Activated T-helper 1 cell treated with anti-CD3 and anti-CD28 coated beads, Interleukin-12 subunit alpha, Interleukin-12 subunit beta, Interleukin-2, Interleukin-4 antibody, amounts not matched to agents 30 ng/mL and 10 ng/mL and 1 ng/mL, durations not matched to agents 14 hours and 24 hours and 36 hours (primary cell): ENCODE measurements around the gene OSBPL6. TPM values are rescaled to one million over a fixed set of nuclear protein-coding genes. Genes with fewer than 3 reads are reported as not detected.

Source experiments
- DNase-seq: peaks from one replicate; pipeline ENCODE4 v3.0.0; 2021; ENCODE audit warnings: low spot score
- H3K27ac Mint-ChIP-seq: one replicate; pipeline ENCODE4 v1.8.0; 2021; ENCODE audit warnings: mild to moderate bottlenecking, mixed read lengths
- H3K27me3 Mint-ChIP-seq: one replicate; pipeline ENCODE4 v1.8.0; 2022; ENCODE audit warnings: mild to moderate bottlenecking, moderate library complexity, mixed read lengths; ENCODE audit not compliant: insufficient read depth
- H3K36me3 Mint-ChIP-seq: one replicate; pipeline ENCODE4 v1.8.0; 2021; ENCODE audit warnings: low read depth, mixed read lengths
- H3K4me1 Mint-ChIP-seq: one replicate; pipeline ENCODE4 v1.8.0; 2021; ENCODE audit warnings: low read depth, mixed read lengths
- H3K4me3 Mint-ChIP-seq: one replicate; pipeline ENCODE4 v1.8.0; 2021; ENCODE audit warnings: mild to moderate bottlenecking, moderate library complexity, mixed read lengths
- H3K9me3 Mint-ChIP-seq: one replicate; pipeline ENCODE4 v1.8.0; 2021; ENCODE audit warnings: mixed read lengths
- intact Hi-C: fragments of 100-400 bp; cut with micrococcal nuclease; formaldehyde crosslinking; loops from one replicate; pipeline ENCODE4 v1.15.1; 2024
- total RNA-seq: library from RNA; stranded (reverse); gene quantifications from 2 replicates; pipeline ENCODE4 v1.2.3, GENCODE V29; 2022

Gene OSBPL6
- total RNA-seq, 1 donor from 2014 or later: 1.9 TPM

DNA sequence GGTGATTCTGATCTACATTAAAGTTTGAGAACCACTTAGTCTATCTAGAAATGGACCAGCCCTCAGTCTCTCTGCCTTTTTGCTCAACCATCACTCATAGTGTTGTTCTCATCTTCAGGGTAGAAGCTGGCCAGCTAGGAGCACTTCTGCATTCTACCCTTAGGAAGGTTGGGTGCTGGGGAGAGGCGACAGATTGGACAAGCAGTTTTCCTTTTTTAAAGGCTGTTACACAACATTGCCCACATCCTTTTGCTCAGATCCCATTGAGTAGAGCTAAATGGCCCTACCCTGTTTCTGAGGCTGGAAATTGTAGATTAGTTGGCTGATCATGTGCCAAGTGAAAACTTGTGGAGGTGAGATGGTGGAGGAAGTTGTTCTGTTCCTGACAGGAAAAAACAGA lies 35.6 kb downstream of the OSBPL6 start:
- Mint-ChIP-seq H3K27me3 (peaks cover 7% of the 10 kb centered on the region), H3K4me1 (no peaks in the 10 kb centered on the region), H3K27ac (no peak overlapping the region), H3K4me3 (no peak overlapping the region), H3K36me3 (no peaks in the 10 kb centered on the region), H3K9me3 (no peaks in the 10 kb centered on the region)
- DNase-seq: no peak
- intact Hi-C loops: no loop called here

GRCh38 chr2:178230396-178230795 lies 36.1 kb downstream of the OSBPL6 start:
- Mint-ChIP-seq H3K27ac (no peak overlapping the region), H3K4me3 (no peak overlapping the region), H3K4me1 (no peaks in the 10 kb centered on the region), H3K9me3 (no peaks in the 10 kb centered on the region), H3K27me3 (peaks cover 7% of the 10 kb centered on the region), H3K36me3 (no peaks in the 10 kb centered on the region)
- no peak for DNase-seq
- intact Hi-C loops: no loop called here

DNA sequence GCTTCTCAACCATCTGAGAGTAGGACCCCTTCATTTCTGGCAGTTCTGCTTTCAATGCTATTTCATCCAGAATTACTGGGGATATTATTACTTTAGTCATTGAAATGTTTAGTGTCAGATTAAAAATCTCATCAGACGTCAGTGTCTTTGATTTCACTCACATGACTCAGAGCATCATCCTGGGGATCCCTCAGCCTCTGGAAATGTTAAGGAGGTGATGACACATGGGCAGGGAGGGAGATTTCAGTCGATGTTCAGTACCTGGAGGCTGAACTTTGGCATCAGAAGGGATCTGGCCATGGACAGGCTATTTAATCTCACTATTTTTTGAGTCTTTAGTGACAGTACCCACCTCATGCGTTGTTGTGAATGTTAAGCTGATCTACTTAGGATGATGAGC lies 39.1 kb downstream of the OSBPL6 start:
- Mint-ChIP-seq H3K9me3 (no peaks in the 10 kb centered on the region), H3K4me3 (no peak overlapping the region), H3K27me3 (peaks cover 10% of the 10 kb centered on the region)

DNA sequence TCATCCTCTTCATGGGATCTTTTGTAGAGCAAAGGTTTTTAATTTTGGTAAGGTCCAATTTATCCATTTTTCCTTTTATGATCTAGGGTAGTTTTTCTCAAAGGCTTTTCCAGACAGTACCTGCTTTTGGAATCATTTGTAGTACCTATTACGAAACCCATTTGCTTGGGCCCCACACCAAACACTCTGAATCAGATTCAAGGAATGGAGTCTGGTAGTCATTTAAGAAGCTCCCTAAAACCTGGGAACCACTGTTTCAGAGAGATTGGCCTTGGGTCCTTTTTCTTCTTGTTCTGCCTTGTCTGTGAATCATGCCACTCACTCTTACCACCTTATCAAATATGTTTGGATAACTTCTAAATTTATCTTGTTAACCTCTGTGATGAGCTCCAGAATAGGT lies 40.3 kb downstream of the OSBPL6 start:
- Mint-ChIP-seq H3K27me3 (peaks cover 10% of the 10 kb centered on the region), H3K27ac (no peak overlapping the region), H3K9me3 (no peaks in the 10 kb centered on the region), H3K4me1 (no peaks in the 10 kb centered on the region), H3K36me3 (no peaks in the 10 kb centered on the region), H3K4me3 (no peak overlapping the region)
- no peak for DNase-seq
- intact Hi-C loops: no loop called here

More for the DNA sequence above, 39.1 kb downstream of the OSBPL6 start:
- no peaks in the 10 kb centered on the region for H3K36me3 Mint-ChIP-seq
- no peak for DNase-seq
- H3K4me1 Mint-ChIP-seq: no peaks in the 10 kb centered on the region
- intact Hi-C loops: no loop called here
- no peak overlapping the region for H3K27ac Mint-ChIP-seq

DNA sequence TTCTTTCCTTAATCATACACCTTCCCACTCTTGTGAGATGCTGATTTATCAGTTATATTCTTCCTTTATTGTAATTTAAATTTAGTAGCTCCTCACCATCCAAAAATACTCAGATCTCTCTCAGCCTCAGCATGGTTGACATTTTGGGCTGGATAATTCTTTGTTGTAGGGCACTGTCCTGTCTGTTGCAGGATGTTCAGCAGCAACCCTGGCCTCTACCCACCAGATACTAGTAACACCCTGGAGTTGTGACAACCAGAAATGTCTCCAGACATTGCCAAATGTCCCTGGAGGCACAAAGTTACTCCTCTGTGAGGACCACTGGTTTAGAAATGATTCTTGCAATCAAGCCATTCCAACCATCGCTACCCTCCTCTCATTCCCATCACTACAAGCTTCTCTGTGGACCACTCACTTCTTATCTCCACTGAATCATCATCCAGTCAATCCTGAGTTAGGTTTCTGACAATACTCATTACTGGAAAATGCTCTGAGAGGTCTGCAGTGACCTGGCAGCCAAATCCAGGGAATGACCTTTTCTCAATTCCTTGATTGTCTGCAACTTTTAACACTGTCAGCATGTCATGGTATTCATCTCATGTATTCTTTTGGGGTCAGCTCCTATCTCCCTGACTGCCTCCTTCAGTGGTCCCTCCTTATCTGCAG lies 43.3 kb downstream of the OSBPL6 start:
- intact Hi-C loops: no loop called here

GRCh38 chr2:178238154-178238521 lies 43.8 kb downstream of the OSBPL6 start:
- Mint-ChIP-seq H3K4me1 (no peaks in the 10 kb centered on the region), H3K4me3 (no peak overlapping the region), H3K36me3 (no peaks in the 10 kb centered on the region), H3K27me3 (peaks cover 10% of the 10 kb centered on the region), H3K27ac (no peak overlapping the region), H3K9me3 (no peaks in the 10 kb centered on the region)
- DNase-seq: no peak
- intact Hi-C loops: no loop called here

More for the DNA sequence above, 43.3 kb downstream of the OSBPL6 start:
- H3K4me1 Mint-ChIP-seq: no peaks in the 10 kb centered on the region
- no peak overlapping the region for H3K27ac Mint-ChIP-seq
- H3K9me3 Mint-ChIP-seq: no peaks in the 10 kb centered on the region
- no peaks in the 10 kb centered on the region for H3K36me3 Mint-ChIP-seq
- no peak overlapping the region for H3K4me3 Mint-ChIP-seq
- peaks cover 10% of the 10 kb centered on the region for H3K27me3 Mint-ChIP-seq
- no peak for DNase-seq

DNA sequence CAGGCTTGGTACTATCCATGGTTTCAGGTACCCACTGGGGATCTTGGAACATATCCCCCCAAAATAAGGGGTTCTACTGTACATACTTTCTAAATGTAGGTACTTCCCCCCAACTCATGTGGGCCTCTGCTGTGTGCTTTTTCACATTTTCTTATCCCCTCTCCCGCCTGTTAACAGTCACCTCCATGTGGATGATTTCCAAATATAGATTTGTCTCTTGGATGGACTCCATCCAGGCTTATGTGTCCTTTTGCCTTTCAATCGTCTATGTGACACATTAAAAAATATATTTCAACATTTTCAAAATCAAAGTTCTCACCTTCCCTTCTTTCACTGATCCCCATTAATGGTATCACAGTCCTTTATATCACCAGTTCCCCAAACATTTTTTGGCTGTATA lies 44.4 kb downstream of the OSBPL6 start:
- no peak for DNase-seq
- H3K4me3 Mint-ChIP-seq: no peak overlapping the region
- peaks cover 10% of the 10 kb centered on the region for H3K27me3 Mint-ChIP-seq
- H3K4me1 Mint-ChIP-seq: no peaks in the 10 kb centered on the region
- no peak overlapping the region for H3K27ac Mint-ChIP-seq
- H3K36me3 Mint-ChIP-seq: no peaks in the 10 kb centered on the region
- intact Hi-C loops: no loop called here
- no peaks in the 10 kb centered on the region for H3K9me3 Mint-ChIP-seq

DNA sequence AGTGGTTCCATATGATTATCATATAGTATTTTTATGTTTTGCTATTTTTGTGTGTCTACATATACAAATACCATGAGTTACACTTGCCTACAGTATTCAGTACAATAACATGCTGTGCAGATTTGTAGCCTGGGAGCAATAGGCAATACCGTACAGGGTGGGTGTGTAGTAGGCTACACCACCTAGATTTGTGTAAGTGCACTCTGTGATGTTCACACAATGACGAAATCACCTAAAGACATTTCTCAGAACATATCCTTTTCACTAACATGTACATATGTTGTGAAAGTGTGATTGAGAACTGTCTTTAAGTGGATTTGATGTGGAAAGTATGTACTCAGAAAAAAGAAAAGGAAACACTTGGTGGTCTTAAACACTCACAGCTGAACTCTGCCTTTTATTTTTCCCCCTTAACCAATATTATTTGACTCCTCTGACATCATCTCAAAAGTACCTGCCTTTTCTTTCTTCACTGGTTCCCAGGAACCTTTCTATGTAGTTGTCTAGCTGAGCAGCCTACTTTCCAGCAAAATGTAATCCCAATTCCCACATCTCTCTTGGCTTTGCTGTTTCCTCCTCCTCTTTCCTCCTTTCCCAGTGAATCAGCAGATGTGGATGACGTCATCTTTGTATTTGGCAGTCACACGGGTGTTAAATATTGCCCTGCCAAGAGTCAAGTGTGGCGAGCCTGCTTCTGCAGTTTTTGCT lies 47.7 kb downstream of the OSBPL6 start:
- H3K36me3 Mint-ChIP-seq: no peaks in the 10 kb centered on the region
- H3K4me1 Mint-ChIP-seq: no peaks in the 10 kb centered on the region
- no peak overlapping the region for H3K4me3 Mint-ChIP-seq
- no peak overlapping the region for H3K27ac Mint-ChIP-seq
- no peak for DNase-seq
- H3K9me3 Mint-ChIP-seq: no peaks in the 10 kb centered on the region
- H3K27me3 Mint-ChIP-seq: peaks cover 17% of the 10 kb centered on the region
- intact Hi-C loops: no loop called here

DNA sequence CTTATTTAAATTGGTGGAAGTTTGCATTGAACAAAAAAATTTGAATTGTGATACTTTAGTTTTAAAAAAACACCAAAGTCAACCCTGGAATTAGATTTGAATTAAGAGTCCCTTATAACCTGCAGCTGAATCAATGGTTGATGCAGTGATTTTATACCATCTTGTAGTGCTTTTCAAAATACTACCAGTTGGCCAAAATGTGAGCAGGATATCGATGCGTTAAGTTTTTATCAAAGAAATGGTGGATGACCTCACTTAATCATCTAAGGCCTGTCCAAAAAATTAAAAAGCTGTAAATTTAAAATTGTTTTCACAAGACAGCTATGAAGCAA lies 48.2 kb downstream of the OSBPL6 start:
- no peak for DNase-seq
- Mint-ChIP-seq H3K9me3 (no peaks in the 10 kb centered on the region), H3K36me3 (no peaks in the 10 kb centered on the region), H3K27me3 (peaks cover 15% of the 10 kb centered on the region), H3K4me3 (no peak overlapping the region), H3K27ac (no peak overlapping the region), H3K4me1 (no peaks in the 10 kb centered on the region)
- intact Hi-C loops: no loop called here

DNA sequence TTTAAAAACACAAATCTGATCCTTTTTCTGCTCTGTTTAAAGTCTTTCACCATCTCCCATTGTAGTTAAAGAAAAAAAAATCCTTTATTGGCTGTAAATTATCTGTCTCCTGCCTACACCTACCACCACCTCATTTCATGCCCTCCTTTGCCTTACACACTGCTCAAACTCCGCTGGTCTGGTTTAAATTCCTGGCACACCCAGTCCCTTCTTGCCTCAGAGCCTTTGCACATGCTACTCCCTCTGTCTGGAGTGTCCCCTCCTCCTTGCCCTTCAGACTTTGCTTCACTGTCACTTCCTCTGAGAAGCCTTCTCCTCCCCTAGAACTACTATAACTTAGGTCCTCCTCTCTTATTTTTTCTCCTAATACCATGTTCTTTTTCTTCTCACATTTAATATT lies 49.6 kb downstream of the OSBPL6 start:
- peaks cover 14% of the 10 kb centered on the region for H3K27me3 Mint-ChIP-seq
- no peaks in the 10 kb centered on the region for H3K36me3 Mint-ChIP-seq
- no peak overlapping the region for H3K27ac Mint-ChIP-seq
- H3K9me3 Mint-ChIP-seq: no peaks in the 10 kb centered on the region
- intact Hi-C loops: no loop called here
- no peak overlapping the region for H3K4me3 Mint-ChIP-seq
- no peak for DNase-seq
- no peaks in the 10 kb centered on the region for H3K4me1 Mint-ChIP-seq

DNA sequence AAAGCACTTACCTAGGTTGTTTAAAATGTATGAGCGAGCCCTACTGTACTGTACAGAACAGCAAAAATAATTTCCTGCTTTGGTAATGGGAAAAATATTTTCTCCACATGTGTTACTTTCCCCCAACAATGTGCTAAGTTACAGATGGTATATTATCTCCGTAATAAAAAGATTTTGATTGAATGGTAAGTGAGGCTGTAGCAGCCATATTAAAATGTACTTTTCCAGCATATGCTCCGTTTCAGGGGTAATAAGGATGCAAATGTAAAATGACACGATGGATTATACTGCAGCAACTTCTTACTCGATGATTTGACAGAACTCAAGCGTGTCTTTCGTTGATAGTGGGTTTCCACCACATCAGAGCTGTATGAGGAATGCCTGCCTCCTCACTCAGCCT lies 50.5 kb downstream of the OSBPL6 start:
- intact Hi-C loops: no loop called here
- no peaks in the 10 kb centered on the region for H3K36me3 Mint-ChIP-seq
- DNase-seq: no peak
- peaks cover 14% of the 10 kb centered on the region for H3K27me3 Mint-ChIP-seq
- H3K9me3 Mint-ChIP-seq: no peaks in the 10 kb centered on the region
- no peaks in the 10 kb centered on the region for H3K4me1 Mint-ChIP-seq
- H3K27ac Mint-ChIP-seq: no peak overlapping the region
- no peak overlapping the region for H3K4me3 Mint-ChIP-seq

- Mint-ChIP-seq H3K4me3 (no peak overlapping the region), H3K27ac (no peak overlapping the region), H3K9me3 (no peaks in the 10 kb centered on the region), H3K4me1 (no peaks in the 10 kb centered on the region), H3K27me3 (peaks cover 18% of the 10 kb centered on the region), H3K36me3 (no peaks in the 10 kb centered on the region)
- intact Hi-C loops: no loop called here
- DNase-seq: no peak
Observed at GRCh38 chr2:178246696-178247095, 52.4 kb downstream of the OSBPL6 start.

GRCh38 chr2:178247250-178247649 lies 52.9 kb downstream of the OSBPL6 start:
- no peak for DNase-seq
- Mint-ChIP-seq H3K27ac (no peak overlapping the region), H3K27me3 (peaks cover 18% of the 10 kb centered on the region), H3K4me1 (no peaks in the 10 kb centered on the region), H3K4me3 (no peak overlapping the region), H3K36me3 (no peaks in the 10 kb centered on the region), H3K9me3 (no peaks in the 10 kb centered on the region)
- intact Hi-C loops: no loop called here

DNA sequence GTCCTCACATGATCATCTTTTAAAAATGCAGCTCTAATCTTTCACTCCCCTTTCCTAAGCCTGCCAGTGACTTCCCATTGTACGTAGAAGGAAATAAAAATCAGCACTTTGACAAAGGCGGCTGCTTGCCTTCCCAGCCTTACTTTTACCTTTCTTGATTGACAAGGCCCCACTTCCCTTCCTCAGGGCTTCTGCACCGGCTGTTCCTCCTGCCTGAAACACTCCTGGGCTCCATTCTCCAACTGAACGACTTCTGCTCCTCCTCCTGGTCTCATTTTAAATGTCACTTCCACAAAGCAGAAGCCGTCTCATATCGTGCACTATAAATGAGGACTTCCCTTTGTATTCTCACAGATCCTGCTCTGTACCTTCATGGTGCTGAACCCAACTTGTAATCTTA lies 56.1 kb downstream of the OSBPL6 start:
- intact Hi-C loops: no loop called here
- no peak for DNase-seq
- Mint-ChIP-seq H3K27ac (no peak overlapping the region), H3K4me1 (no peaks in the 10 kb centered on the region), H3K36me3 (no peaks in the 10 kb centered on the region), H3K9me3 (no peaks in the 10 kb centered on the region), H3K4me3 (no peak overlapping the region), H3K27me3 (peaks cover 13% of the 10 kb centered on the region)
